Memory B cell (primary cell): ENCODE results near the gene DDX39B.
"Not testable (repeated sequence)": the region's sequence is repeated elsewhere in the genome, so short reads cannot be mapped to it uniquely, and the experiment has no call there.

Experiments
- ATAC-seq: fragments of 150-1000 bp; cut with Tn5 transposase; 2 replicates; pipeline ENCODE4 v1.10.0; 2021; ENCODE audit warnings: low read depth, mild to moderate bottlenecking, moderate library complexity
- DNase-seq, 2 donors: peaks; one replicate each; pipeline ENCODE4 v3.0.0; 2022; ENCODE audit warnings: low spot score in 2 of 2
- H3K27ac Mint-ChIP-seq: one replicate; pipeline ENCODE4 v1.8.0; 2022; ENCODE audit warnings: mild to moderate bottlenecking, moderate library complexity, mixed read lengths
- H3K27me3 Mint-ChIP-seq: one replicate; pipeline ENCODE4 v1.8.0; 2022; ENCODE audit warnings: mixed read lengths
- H3K36me3 Mint-ChIP-seq: one replicate; pipeline ENCODE4 v1.8.0; 2022; ENCODE audit warnings: mild to moderate bottlenecking, mixed read lengths
- H3K4me1 Mint-ChIP-seq: one replicate; pipeline ENCODE4 v1.8.0; 2022; ENCODE audit warnings: mixed read lengths
- H3K4me3 Mint-ChIP-seq: one replicate; pipeline ENCODE4 v1.8.0; 2022; ENCODE audit warnings: mild to moderate bottlenecking, moderate library complexity, mixed read lengths
- H3K9me3 Mint-ChIP-seq: one replicate; pipeline ENCODE4 v1.8.0; 2022; ENCODE audit warnings: mixed read lengths

DDX39B gene

DNA sequence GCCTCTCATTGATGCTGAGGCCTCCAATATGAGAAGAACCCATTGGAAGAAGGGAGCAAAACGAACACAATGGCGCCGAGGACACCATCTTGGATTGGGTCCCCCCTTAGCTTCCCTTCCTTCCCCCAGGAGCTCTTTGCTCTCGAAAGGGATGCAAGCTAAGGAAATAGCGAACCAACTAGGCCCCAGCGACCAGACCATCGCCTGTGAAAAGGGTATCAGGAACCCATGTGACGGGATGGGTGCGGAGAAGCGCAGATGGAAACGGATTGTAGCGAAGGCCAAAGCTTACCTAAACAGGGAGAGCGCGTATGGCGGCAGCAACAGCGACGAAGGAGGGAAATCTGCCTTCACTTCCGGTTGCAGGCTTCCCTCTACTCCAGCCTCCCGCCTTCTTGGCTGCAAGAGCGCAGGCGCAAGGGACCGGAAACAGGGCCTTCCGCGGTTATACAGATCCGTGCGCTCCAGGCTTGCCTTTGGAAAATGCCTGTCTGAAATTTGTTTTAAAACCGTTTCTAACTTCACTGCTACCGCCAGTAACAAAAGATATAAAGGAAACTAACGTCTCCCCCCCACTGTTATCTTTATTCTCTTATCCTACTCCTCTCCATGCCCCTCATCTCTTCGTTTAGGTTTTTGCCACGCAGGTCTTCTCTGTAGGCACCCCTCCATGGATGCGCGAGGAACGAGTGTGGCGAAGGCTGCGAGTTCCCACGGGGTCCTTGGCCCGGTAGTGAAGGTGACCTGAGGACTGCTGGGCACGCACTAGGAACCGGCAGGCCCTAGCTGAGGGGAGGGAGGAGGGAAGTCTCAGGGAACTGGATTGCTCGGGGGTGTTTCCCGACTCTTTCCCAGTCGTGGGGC lies at the start of gene DDX39B:
TSS of gene DDX39B (minus strand) at position 346 of the 864 bp plus-strand sequence. CDS start 1,471 bp downstream, outside the sequence.
- no peaks in the 10 kb centered on the region for H3K27me3 Mint-ChIP-seq
- H3K36me3 Mint-ChIP-seq: peaks cover 26% of the 10 kb centered on the region
- H3K27ac Mint-ChIP-seq: peak within 1 kb of the TSS; percentile 94
- H3K4me3 Mint-ChIP-seq: peak within 1 kb of the TSS; percentile 94
- H3K9me3 Mint-ChIP-seq: no peaks in the 10 kb centered on the region
- H3K4me1 Mint-ChIP-seq: peaks cover 35% of the 10 kb centered on the region
- DNase-seq (peak; percentile 85 to 91), ATAC-seq (peak; percentile 69)

DNA sequence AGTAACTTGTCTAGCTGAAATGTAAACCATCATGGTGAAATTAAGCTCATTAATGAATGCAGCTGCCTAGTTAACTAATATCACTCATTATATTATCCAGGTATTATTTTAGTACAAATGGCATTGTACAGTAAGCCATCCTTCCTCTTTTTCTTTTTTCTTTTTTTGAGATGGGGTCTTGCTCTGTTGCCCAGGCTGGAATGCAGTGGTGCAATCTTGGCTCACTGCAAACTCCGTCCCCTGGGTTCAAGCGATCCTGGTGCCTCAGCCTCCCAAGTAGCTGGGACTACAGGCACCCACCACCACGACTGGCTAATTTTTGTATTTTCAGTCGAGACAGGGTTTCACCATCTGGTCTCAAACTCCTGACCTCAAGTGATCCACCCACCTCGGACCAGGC lies 48.9 kb upstream of the DDX39B start:
- not testable (repeated sequence) for ATAC-seq, H3K36me3 Mint-ChIP-seq, H3K27ac Mint-ChIP-seq, DNase-seq, H3K27me3 Mint-ChIP-seq, H3K4me3 Mint-ChIP-seq, H3K9me3 Mint-ChIP-seq
- H3K4me1 Mint-ChIP-seq: peaks cover 44% of the 10 kb centered on the region

DNA sequence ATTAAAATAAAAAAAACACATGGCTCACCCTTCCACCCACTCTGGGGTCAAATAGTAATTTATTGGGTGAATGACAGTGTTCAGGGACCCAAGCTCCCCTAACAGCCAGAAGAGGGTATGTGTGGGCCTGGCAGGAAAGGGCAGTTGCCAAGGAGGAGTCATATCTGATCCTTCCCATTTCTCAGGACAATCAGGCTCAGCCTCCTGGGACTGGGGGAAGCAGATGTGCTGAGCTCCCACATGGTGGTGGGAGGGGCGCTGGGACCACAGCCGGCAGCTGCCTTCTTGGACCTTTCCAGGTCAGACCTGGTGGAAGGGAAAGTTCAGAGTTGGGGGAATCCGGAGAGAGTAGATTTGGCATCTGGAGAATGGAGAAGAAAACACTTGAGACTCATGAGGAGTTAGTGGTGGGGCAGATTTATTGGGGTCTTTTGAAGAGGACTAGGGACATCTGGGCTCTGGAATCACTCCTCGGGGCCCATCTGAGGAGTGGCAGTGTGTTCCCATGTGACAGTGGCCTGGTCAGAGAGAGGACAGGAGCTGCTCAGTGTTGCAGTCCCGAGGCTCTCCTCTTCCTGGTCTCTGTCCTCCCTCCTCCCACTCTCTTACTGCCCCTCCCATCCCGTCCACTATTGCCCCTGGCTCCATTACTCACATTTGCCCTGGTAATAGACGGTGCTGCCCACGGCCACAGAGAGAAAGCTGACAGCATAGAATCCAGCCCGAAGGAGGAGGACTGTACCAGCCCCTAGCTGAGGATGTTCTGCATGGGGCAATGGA lies 47.3 kb upstream of the DDX39B start:
- Mint-ChIP-seq H3K4me1 (peaks cover 49% of the 10 kb centered on the region), H3K9me3 (no peaks in the 10 kb centered on the region), H3K36me3 (peaks cover 10% of the 10 kb centered on the region), H3K27ac (peak overlapping the region; percentile 86), H3K4me3 (no peak overlapping the region), H3K27me3 (no peaks in the 10 kb centered on the region)
- DNase-seq (no peak), ATAC-seq (no peak)

DNA sequence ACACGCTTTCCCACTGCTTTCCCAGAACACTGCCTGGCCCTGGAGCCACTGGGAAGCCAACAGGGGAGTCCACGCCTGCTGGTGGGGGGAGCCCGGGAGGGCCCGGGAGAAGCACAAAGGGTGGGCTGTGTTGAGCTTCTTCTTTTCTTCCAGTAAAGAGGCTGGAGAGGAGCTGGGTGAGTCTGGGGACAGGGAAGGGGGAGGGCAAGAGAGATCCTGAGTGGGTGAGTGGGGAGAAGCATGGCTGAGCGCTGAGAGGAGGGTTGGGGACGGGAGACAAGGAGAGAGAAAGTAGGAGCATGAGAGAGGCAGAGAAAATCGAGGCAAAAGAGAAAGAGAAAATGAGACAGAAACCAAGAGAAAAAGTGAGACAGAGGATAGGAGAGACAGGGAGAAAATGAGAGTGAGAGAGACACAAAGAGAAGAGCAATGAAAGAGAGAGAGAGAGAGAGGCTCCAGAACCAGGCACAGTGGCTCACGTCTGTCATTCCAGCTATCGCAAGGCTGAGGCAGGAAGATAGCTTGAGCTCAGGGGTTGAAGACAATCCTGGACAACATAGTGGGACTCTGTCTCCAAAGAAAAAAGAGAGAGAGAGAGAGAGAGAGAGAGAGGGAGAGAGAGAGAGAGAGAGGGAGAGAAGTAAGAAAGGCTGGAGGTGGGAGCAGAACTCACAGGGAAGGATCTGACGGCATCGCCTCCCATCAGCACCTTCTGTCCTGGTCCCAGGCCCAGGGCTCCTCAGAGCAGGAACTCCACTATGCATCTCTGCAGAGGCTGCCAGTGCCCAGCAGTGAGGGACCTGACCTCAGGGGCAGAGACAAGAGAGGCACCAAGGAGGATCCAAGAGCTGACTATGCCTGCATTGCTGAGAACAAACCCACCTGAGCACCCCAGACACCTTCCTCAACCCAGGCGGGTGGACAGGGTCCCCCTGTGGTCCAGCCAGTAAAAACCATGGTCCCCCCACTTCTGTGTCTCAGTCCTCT lies 46.3 kb upstream of the DDX39B start:
- no peak for ATAC-seq
- peak overlapping the region; percentile 86 for H3K27ac Mint-ChIP-seq

DNA sequence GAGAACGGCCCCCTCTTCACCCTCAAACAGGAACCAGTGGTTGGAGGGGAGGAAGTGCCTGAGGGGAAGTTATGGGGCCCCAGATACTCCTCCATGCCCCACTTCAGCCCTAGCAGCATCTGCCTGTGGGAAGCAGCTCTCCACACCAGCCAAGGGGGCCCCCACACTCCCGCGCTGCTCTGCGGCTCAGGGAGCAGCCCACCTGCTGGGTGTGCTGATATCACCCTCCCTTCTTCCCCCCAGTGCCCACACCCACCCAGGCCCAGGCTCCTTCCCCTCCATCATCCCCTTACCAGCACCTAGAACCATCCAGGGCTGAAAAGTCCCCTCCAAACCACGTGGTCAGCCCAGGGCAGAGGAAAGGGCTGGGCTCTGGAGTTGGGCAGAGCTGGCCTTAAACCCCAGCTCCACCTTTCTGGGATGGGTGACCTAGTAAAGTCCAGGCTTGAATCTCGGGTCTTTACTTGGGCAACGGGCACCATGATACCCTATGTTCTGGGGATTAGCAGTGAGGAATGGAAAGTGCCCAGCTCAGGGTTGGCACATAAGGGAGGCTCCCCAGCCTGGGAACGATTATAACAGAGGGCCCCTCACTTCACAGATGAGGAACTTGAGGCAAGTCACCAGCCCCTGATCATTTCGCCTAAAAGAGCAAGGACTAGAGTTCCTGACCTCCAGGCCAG lies 44.9 kb upstream of the DDX39B start:
- H3K9me3 Mint-ChIP-seq: no peaks in the 10 kb centered on the region
- H3K4me1 Mint-ChIP-seq: peaks cover 43% of the 10 kb centered on the region
- H3K27me3 Mint-ChIP-seq: no peaks in the 10 kb centered on the region
- peak overlapping the region; percentile 86 for H3K27ac Mint-ChIP-seq
- DNase-seq: peak; percentile 44 to 51
- peak overlapping the region; percentile 73 for H3K4me3 Mint-ChIP-seq
- H3K36me3 Mint-ChIP-seq: peaks cover 12% of the 10 kb centered on the region
- ATAC-seq: peak; percentile 78

More for the DNA sequence above, 46.3 kb upstream of the DDX39B start:
- DNase-seq: no peak
- peaks cover 45% of the 10 kb centered on the region for H3K4me1 Mint-ChIP-seq
- no peaks in the 10 kb centered on the region for H3K27me3 Mint-ChIP-seq
- peak overlapping the region; percentile 76 for H3K4me3 Mint-ChIP-seq
- no peaks in the 10 kb centered on the region for H3K9me3 Mint-ChIP-seq
- peaks cover 10% of the 10 kb centered on the region for H3K36me3 Mint-ChIP-seq

DNA sequence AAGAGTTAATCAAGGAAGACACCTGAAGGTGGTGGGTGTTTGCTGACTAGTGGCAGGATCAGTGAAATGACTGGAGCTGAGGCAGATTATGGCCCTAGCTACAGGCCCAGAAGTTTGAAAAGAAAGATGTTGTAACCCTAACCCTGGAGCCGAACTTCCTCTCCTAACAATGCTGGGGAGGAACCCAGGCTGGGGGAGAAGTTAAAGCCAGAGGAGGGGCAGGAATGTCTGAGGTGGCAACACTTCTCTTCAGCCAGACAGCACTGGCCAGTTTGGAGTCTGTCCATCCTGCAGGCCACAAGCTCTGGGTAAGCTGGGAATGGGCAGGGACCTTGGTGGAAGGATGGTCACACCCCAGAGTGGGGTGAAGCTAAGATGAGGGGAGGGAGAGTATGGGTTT lies 44.2 kb upstream of the DDX39B start, which contains the start of gene LST1:
TSS of gene LST1 (plus strand) at position 270 of the 400 bp plus-strand sequence. CDS start 1,023 bp downstream, outside the sequence.
- Mint-ChIP-seq H3K4me3 (peak within 1 kb of the TSS; percentile 73), H3K27ac (peak within 1 kb of the TSS; percentile 86), H3K36me3 (peaks cover 18% of the 10 kb centered on the region), H3K27me3 (no peaks in the 10 kb centered on the region), H3K4me1 (peaks cover 43% of the 10 kb centered on the region), H3K9me3 (no peaks in the 10 kb centered on the region)
- DNase-seq (no peak), ATAC-seq (peak; percentile 1)

DNA sequence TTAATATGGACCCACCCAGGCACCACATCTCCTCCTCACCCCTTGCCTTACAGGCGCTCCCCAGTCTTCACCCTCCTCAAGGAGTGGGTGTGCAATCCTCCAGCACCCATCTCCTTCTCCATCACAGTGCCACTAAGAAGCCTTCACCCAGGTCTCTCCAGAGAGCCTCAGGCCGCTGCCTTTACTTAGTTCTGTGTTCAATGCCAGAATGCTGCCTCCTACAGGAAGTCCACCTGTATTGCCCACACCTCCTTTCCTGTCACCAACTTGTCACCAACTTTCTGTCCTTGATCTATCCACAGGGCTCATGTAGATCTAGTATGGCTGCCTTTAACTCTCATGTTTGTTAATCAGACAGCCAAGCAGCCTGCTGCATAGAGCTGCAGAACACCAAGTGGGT lies 43.7 kb upstream of the DDX39B start:
- H3K27me3 Mint-ChIP-seq: no peaks in the 10 kb centered on the region
- peaks cover 22% of the 10 kb centered on the region for H3K36me3 Mint-ChIP-seq
- peak overlapping the region; percentile 73 for H3K4me3 Mint-ChIP-seq
- ATAC-seq (no peak), DNase-seq (no peak)
- no peaks in the 10 kb centered on the region for H3K9me3 Mint-ChIP-seq
- H3K4me1 Mint-ChIP-seq: peaks cover 41% of the 10 kb centered on the region
- peak overlapping the region; percentile 86 for H3K27ac Mint-ChIP-seq

DNA sequence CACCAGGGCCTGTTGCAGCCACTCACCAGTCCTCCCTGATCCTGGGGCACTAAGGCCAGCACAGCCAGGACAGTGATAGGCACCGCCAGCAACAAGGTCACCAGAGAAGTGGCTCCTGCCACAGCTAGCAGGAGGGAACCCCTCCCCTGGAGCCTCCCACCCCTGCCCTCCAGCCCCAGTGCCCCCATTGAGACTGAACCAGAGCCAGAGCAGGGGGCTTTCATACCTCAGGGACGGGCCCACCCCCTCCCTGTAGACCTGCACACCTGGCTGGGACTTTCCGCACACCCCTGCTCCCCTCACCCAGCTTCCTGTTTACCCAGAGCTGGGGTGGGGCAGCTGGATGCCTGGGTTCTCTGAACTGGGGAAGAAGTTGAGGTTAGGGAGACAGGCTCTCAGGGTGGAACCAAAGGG lies 40.4 kb upstream of the DDX39B start, which contains the start of gene LTB:
TSS of gene LTB (minus strand) at position 195 of the 414 bp plus-strand sequence. CDS start at position 188, 7 bp downstream.
- Mint-ChIP-seq H3K27me3 (no peaks in the 10 kb centered on the region), H3K4me1 (peaks cover 41% of the 10 kb centered on the region), H3K4me3 (peak within 1 kb of the TSS; percentile 97), H3K9me3 (no peaks in the 10 kb centered on the region), H3K27ac (peak within 1 kb of the TSS; percentile 94), H3K36me3 (peaks cover 16% of the 10 kb centered on the region)
- DNase-seq: peak; percentile 50 to 53
- ATAC-seq: peak; percentile 62

DNA sequence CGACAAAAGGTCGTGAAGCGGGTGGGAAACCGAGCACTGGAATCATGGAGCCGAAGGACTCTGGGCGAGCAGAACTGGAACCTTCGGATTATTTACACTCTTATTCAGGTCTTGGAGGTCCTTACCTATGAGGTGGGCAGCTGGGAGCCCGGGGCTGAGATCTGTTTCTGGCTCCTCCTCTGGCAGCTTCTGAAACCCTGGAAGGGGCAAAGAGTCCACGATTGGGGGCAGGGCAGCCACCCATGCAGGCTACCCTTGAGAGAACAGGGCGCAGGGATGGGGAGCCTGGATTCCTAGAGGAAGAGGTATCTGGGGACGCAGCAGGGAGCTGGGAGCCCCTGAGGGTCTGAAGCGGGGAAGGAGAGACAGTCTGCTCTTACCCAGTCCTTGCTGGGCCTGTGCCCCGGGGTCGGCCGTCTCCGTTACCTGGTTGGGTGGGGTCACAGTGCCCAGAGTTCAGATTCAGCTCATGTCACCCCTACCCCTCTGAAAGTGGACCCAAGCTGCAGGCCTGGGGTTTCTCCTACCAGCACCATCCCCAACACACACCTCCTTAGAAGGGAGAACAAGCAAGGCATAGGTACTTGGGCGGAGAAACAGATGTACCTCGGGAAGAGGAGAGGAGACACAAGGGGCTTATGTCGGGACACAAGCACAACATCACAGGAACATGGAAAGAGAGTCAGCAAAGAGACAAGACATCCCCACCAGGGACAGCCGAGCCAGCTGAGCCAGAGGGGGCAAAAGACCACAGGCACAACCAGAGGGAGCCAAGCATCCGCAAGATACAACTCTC lies 39.8 kb upstream of the DDX39B start:
- Mint-ChIP-seq H3K27ac (peak overlapping the region; percentile 94), H3K9me3 (no peaks in the 10 kb centered on the region), H3K4me3 (peak overlapping the region; percentile 97), H3K4me1 (peaks cover 37% of the 10 kb centered on the region), H3K27me3 (no peaks in the 10 kb centered on the region), H3K36me3 (peaks cover 18% of the 10 kb centered on the region)
- peak in 1 of 2 donors; percentile 27 for DNase-seq
- no peak for ATAC-seq

DNA sequence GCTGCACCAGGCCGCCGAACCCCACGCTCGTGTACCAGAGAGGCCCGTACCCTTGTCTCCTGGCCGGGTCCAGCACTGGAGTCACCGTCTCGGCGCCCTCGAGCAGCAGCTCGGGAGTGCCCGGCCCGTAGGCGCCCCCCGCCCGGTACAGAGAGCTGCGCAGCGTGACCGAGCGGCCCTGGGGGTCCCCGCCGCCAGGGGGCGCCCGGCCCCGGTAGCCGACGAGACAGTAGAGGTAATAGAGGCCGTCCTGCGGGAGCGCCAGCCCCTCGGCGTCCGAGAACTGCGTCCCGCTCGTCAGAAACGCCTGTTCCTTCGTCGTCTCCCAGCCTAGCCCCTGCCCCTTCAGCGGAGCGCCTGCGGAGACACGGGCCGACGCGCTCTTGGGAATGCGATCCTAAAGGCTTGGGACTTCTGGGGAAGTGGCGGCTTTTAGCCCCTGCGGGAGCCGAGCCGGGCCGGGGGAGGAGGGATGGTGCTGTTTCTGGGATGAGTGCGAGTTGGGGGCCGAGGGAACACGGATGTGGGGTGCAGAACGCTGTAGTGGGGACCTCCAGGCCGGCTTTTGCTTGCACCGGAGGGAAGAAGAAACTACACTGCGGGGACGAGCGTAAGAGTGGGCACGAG lies 39.1 kb upstream of the DDX39B start:
- Mint-ChIP-seq H3K36me3 (peaks cover 21% of the 10 kb centered on the region), H3K27me3 (no peaks in the 10 kb centered on the region), H3K9me3 (no peaks in the 10 kb centered on the region), H3K27ac (peak overlapping the region; percentile 94), H3K4me3 (peak overlapping the region; percentile 97), H3K4me1 (peaks cover 40% of the 10 kb centered on the region)
- DNase-seq (peak; percentile 87 to 92), ATAC-seq (peak; percentile 69)

DNA sequence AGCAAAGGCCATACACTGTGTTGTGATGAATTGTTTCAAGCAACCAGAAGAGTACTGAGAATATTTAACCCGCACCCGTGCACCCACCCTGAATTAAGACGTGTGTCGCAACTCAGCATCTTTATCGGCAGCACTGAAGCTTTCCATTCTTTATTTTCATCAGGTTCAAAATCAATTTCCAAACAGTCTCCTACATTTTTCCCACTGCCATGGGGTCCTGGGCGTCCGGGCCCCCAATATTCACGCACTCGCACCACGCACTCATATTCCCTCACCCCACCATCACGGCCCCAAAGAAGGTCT lies 38.6 kb upstream of the DDX39B start:
- Mint-ChIP-seq H3K27ac (peak overlapping the region; percentile 94), H3K27me3 (no peaks in the 10 kb centered on the region), H3K9me3 (no peaks in the 10 kb centered on the region), H3K4me3 (peak overlapping the region; percentile 97), H3K4me1 (peaks cover 39% of the 10 kb centered on the region), H3K36me3 (peaks cover 23% of the 10 kb centered on the region)
- no peak for DNase-seq
- ATAC-seq: no peak
